Right lobe of liver (tissue), 4 donors: ENCODE results near the gene UNKL.

ENCODE experiments used
- CTCF ChIP-seq, 4 donors: fragments of 200-600 bp in 3 of 4; fragments of 450-650 bp in 1 of 4; IDR thresholded peaks; one replicate each; pipeline versions ENCODE4 v1.5.1 to v1.8.0; 2016 to 2022; ENCODE audit warnings: antibody characterized with exemption in 4 of 4, mild to moderate bottlenecking in 2 of 4
- POLR2A ChIP-seq: fragments of 450-650 bp; IDR thresholded peaks from one replicate; pipeline ENCODE4 v1.6.1; 2017; ENCODE audit warnings: antibody characterized with exemption, mild to moderate bottlenecking
- donor health status: DM: no; HTN: no; CAD: no.
- donor health status: DM: no; HTN: no; CAD: no.
- donor health status: DM: no; HTN: yes; CAD: no.

GRCh38 chr16:1461146-1461545 lies 46.6 kb upstream of the UNKL start:
- no peak for TF ChIP-seq CTCF (IDR thresholded peaks at IDR 0.05)
- TF ChIP-seq POLR2A = no peak
